Measurements from ENCODE around the gene HOXA4. TPM values are rescaled to one million over a fixed set of nuclear protein-coding genes. Genes with fewer than 3 reads are reported as not detected.
A peak's percentile ranks its signal among the peaks of the same experiment; 100 is the strongest.

HOXA4 gene
- total RNA-seq, 3 donors from 2014 or later = 0.80 to 2.8 (median 2.0) TPM

GRCh38 chr7:27108390-27109127, 22.0 kb downstream of the HOXA4 start:
- intact Hi-C loops (cut with DNase I; ENCODE audit: low total_unique reads) = no loop called here
- no peak for DNase-seq (ENCODE audit: low spot score in 2 of 2)
- TF ChIP-seq POLR2A (IDR thresholded peaks at IDR 0.05) (peak; percentile 35), CTCF (IDR thresholded peaks at IDR 0.05) (no peak), POLR2AphosphoS5 (IDR thresholded peaks at IDR 0.05) (peak; percentile 17 to 83 (median 48))
- Histone ChIP-seq H3K36me3 (no peaks in the 10 kb centered on the region), H3K27ac (peak overlapping the region; percentile 98 to 100), H3K9me3 (no peaks in the 10 kb centered on the region), H3K4me3 (peak overlapping the region; percentile 33 to 83 (median 67)), H3K27me3 (no peaks in the 10 kb centered on the region), H3K4me1 (no peaks in the 10 kb centered on the region)

- Histone ChIP-seq H3K27me3 (no peaks in the 10 kb centered on the region), H3K27ac (peak overlapping the region; percentile 98 to 100), H3K4me1 (no peaks in the 10 kb centered on the region), H3K36me3 (no peaks in the 10 kb centered on the region), H3K4me3 (peak overlapping the region; percentile 33 to 83 (median 67)), H3K9me3 (no peaks in the 10 kb centered on the region)
- intact Hi-C loops (cut with DNase I; ENCODE audit: low total_unique reads) = no loop called here
- no peak for DNase-seq (ENCODE audit: low spot score in 2 of 2)
- TF ChIP-seq POLR2A (IDR thresholded peaks at IDR 0.05) = no peak
- no peak for TF ChIP-seq POLR2AphosphoS5 (IDR thresholded peaks at IDR 0.05)
- TF ChIP-seq CTCF (IDR thresholded peaks at IDR 0.05) = no peak
These were observed 22.9 kb downstream of the HOXA4 start for GRCh38 chr7:27107391-27108381.

- DNase-seq (ENCODE audit: low spot score in 2 of 2) = no peak
- TF ChIP-seq POLR2A (IDR thresholded peaks at IDR 0.05) = no peak
- intact Hi-C loops (cut with DNase I; ENCODE audit: low total_unique reads) = no loop called here
- H3K27me3 ChIP-seq = no peaks in the 10 kb centered on the region
- peak overlapping the region; percentile 37 to 83 (median 64) for H3K4me3 ChIP-seq
- no peaks in the 10 kb centered on the region for H3K4me1 ChIP-seq
- no peaks in the 10 kb centered on the region for H3K36me3 ChIP-seq
- peak overlapping the region; percentile 94 to 98 for H3K27ac ChIP-seq
- no peaks in the 10 kb centered on the region for H3K9me3 ChIP-seq
These were observed 23.7 kb downstream of the HOXA4 start for GRCh38 chr7:27106901-27107240.

- Histone ChIP-seq H3K9me3 (no peaks in the 10 kb centered on the region), H3K27ac (peak overlapping the region; percentile 94 to 98), H3K27me3 (no peaks in the 10 kb centered on the region), H3K4me3 (peak overlapping the region; percentile 37 to 83 (median 64)), H3K36me3 (no peaks in the 10 kb centered on the region), H3K4me1 (no peaks in the 10 kb centered on the region)
- DNase-seq (ENCODE audit: low spot score in 2 of 2) = no peak
- peak in 1 of 3 donors; percentile 28 for TF ChIP-seq POLR2AphosphoS5 (IDR thresholded peaks at IDR 0.05)
- no peak for TF ChIP-seq POLR2A (IDR thresholded peaks at IDR 0.05)
- TF ChIP-seq CTCF (IDR thresholded peaks at IDR 0.05) = no peak
- intact Hi-C loops (cut with DNase I; ENCODE audit: low total_unique reads) = no loop called here
These were observed 24.2 kb downstream of the HOXA4 start for GRCh38 chr7:27106181-27106900.

- H3K36me3 ChIP-seq = no peaks in the 10 kb centered on the region
- peak overlapping the region; percentile 94 to 98 for H3K27ac ChIP-seq
- intact Hi-C loops (cut with DNase I; ENCODE audit: low total_unique reads) = no loop called here
- H3K4me1 ChIP-seq = no peaks in the 10 kb centered on the region
- H3K4me3 ChIP-seq = peak overlapping the region in 2 of 3 donors; percentile 64 to 83
- TF ChIP-seq POLR2A (IDR thresholded peaks at IDR 0.05) (no peak), CTCF (IDR thresholded peaks at IDR 0.05) (no peak), POLR2AphosphoS5 (IDR thresholded peaks at IDR 0.05) (no peak)
- no peaks in the 10 kb centered on the region for H3K27me3 ChIP-seq
- DNase-seq (ENCODE audit: low spot score in 2 of 2) = no peak
- H3K9me3 ChIP-seq = no peaks in the 10 kb centered on the region
These were observed 25.1 kb downstream of the HOXA4 start for GRCh38 chr7:27105301-27106031.
